Glutamatergic neuron (in vitro differentiated cells): ENCODE measurements around the gene ARRDC4. TPM values are rescaled to one million over a fixed set of nuclear protein-coding genes. Genes with fewer than 3 reads are reported as not detected.

Experiments used
- DNase-seq: peaks from one replicate; pipeline ENCODE4 v3.0.0; 2022
- H3K27ac Mint-ChIP-seq: one replicate; pipeline ENCODE4 v1.8.0; 2020; ENCODE audit warnings: mild to moderate bottlenecking, mixed read lengths, inconsistent platforms; ENCODE audit not compliant: unreplicated experiment
- H3K27me3 Mint-ChIP-seq: one replicate; pipeline ENCODE4 v1.8.0; 2020; ENCODE audit warnings: mild to moderate bottlenecking, moderate library complexity, mixed read lengths, inconsistent platforms; ENCODE audit not compliant: unreplicated experiment
- H3K36me3 Mint-ChIP-seq: one replicate; pipeline ENCODE4 v1.8.0; 2020; ENCODE audit warnings: mild to moderate bottlenecking, mixed read lengths, inconsistent platforms; ENCODE audit not compliant: unreplicated experiment
- H3K4me1 Mint-ChIP-seq: one replicate; pipeline ENCODE4 v1.8.0; 2020; ENCODE audit warnings: mild to moderate bottlenecking, low read depth, mixed read lengths, inconsistent platforms; ENCODE audit not compliant: unreplicated experiment
- H3K4me3 Mint-ChIP-seq: one replicate; pipeline ENCODE4 v1.8.0; 2020; ENCODE audit warnings: mild to moderate bottlenecking, mixed read lengths, inconsistent platforms; ENCODE audit not compliant: unreplicated experiment
- H3K9me3 Mint-ChIP-seq: one replicate; pipeline ENCODE4 v1.8.0; 2020; ENCODE audit warnings: mild to moderate bottlenecking, moderate library complexity, mixed read lengths, inconsistent platforms; ENCODE audit not compliant: unreplicated experiment
- total RNA-seq: library from RNA; stranded (reverse); fragmentation: NEBNext Ultra II Directional; extraction: Animal tissue kit (Norgen Biotek cat#: 25700); gene quantifications from one replicate; pipeline ENCODE4 v1.2.1, GENCODE V29; 2021; ENCODE audit not compliant: unreplicated experiment
- TF ChIP-seq, protein P1 (sequence below): fragments of 200-600 bp; sonication (generic); IDR thresholded peaks from one replicate; pipeline ENCODE4 v1.5.0; 2021; ENCODE audit not compliant: partially characterized antibody, unreplicated experiment

The ARRDC4 gene
- total RNA-seq, 1 donor from 2014 or later: 16.9 TPM

DNA sequence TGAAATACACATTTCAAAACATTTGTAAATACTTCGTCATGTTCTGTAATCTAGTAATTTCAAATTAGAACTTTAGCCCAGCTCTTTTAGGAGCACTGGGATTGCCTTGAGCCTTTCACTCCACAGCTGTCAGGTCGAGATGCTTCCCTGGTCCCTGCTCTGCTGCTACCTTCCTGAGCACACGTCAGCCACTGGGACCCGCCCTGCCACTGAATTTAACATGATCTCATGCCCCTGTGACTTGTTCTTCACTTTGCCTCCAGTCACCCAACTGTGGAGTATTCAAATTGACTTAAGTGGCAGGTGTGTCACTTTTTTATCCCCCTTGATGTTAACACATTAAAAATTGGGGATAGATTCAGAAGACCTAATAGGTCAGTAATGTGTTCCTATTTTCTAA lies 3.3 kb downstream of the ARRDC4 start:
- no peak overlapping the region for H3K27ac Mint-ChIP-seq
- TF ChIP-seq, protein P1, sequence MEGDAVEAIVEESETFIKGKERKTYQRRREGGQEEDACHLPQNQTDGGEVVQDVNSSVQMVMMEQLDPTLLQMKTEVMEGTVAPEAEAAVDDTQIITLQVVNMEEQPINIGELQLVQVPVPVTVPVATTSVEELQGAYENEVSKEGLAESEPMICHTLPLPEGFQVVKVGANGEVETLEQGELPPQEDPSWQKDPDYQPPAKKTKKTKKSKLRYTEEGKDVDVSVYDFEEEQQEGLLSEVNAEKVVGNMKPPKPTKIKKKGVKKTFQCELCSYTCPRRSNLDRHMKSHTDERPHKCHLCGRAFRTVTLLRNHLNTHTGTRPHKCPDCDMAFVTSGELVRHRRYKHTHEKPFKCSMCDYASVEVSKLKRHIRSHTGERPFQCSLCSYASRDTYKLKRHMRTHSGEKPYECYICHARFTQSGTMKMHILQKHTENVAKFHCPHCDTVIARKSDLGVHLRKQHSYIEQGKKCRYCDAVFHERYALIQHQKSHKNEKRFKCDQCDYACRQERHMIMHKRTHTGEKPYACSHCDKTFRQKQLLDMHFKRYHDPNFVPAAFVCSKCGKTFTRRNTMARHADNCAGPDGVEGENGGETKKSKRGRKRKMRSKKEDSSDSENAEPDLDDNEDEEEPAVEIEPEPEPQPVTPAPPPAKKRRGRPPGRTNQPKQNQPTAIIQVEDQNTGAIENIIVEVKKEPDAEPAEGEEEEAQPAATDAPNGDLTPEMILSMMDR: no peak
- no peak overlapping the region for H3K4me3 Mint-ChIP-seq

DNA sequence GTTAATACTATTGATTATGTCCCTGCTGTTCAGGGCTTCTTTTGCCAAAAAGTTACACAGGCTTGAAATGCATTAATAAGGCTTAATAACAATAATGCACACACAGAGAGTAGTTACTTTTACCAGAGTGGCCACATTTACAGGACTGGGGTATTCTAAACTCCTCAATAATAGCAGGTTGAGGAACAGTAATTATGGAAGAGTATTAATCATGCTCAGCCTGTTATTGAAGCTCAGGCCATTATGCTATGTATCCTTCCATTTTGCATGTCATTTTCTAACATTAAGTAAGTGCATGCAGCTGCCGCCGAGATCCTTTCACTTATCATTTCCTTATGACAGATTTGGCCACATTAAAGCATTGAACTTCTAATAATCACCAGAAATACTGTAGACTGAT lies 5.7 kb downstream of the ARRDC4 start:
- Mint-ChIP-seq H3K9me3 (no peaks in the 10 kb centered on the region), H3K4me3 (no peak overlapping the region), H3K36me3 (peaks cover 4% of the 10 kb centered on the region), H3K27me3 (no peaks in the 10 kb centered on the region), H3K4me1 (peaks cover 10% of the 10 kb centered on the region), H3K27ac (no peak overlapping the region)
- DNase-seq: no peak
- TF ChIP-seq, protein P1: no peak

More for the DNA sequence above, 3.3 kb downstream of the ARRDC4 start:
- H3K9me3 Mint-ChIP-seq: peaks cover 7% of the 10 kb centered on the region
- no peak for DNase-seq
- peaks cover 16% of the 10 kb centered on the region for H3K4me1 Mint-ChIP-seq
- no peaks in the 10 kb centered on the region for H3K36me3 Mint-ChIP-seq
- no peaks in the 10 kb centered on the region for H3K27me3 Mint-ChIP-seq

DNA sequence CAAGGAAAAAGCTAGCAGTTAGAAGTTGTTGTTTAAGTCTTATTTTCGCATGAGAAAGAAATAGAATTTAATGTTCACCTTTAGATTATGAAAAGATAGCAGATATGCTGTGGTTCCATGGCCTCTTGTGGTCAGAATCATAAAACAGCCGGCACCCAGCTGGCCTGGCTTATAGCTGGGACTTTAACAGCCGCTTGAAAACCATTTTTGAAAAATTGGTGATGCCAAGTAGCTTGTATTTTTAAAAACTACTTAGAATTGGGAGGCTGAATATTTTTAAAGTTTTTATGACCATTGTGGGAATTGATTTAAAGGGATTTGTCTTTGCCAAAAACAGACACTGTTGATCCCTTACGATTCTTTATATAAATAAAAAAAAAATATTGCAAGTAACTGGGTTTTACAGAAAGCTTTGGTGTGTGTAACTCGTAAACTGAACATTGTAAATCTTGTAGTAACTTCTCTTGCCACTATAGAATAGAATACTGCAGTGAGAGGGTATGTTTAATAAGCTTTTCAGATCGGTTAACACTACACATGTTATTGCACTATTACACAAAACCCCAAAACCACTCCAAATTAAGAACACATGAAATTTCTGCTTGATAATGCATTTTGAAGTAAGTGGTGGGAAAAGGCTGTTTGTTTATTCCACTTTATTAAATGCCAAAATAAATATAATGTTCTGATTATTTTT lies 6.6 kb downstream of the ARRDC4 start:
- Mint-ChIP-seq H3K4me3 (no peak overlapping the region), H3K27ac (no peak overlapping the region), H3K36me3 (peaks cover 6% of the 10 kb centered on the region), H3K9me3 (no peaks in the 10 kb centered on the region), H3K27me3 (no peaks in the 10 kb centered on the region), H3K4me1 (peaks cover 15% of the 10 kb centered on the region)
- TF ChIP-seq, protein P1: no peak
- DNase-seq: no peak

DNA sequence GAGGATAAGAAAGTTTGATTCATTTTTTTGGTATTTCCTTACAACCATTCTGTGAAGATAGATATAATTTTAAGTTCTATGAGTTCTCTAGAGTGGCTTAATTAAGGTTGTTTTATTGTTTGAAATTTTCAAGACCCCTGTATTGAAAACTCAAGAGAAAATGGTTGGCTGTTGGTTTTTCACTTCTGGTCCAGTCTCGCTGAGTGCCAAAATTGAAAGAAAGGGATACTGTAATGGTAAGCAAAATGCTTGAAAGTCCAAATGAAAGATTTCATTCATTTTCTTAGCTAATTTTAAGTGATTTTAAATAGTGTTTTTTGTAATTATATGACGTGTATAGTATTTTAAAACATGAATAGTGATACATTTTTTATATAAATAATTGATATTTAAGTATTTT lies 7.4 kb downstream of the ARRDC4 start:
- Mint-ChIP-seq H3K9me3 (no peaks in the 10 kb centered on the region), H3K4me1 (peaks cover 23% of the 10 kb centered on the region), H3K27ac (no peak overlapping the region)

DNA sequence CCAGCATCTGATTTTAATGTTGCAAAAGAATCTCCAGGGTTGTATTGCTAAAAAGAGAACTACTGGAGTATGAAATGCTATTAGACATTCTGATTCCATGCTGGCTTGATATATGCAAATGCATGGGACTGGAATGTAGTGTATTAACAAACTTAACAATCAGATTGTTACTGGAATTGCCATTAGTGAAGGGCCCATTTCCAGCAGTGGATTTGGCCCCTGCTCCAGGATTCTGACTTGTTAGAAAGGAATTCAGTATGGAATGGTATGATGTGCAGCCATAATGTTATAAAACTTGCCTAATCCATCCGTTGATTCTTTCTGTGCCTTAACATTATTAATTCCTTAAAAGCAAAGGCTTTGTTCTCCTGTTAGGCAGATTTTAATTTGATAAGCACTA lies 7.9 kb downstream of the ARRDC4 start:
- no peak for DNase-seq
- Mint-ChIP-seq H3K4me1 (peaks cover 26% of the 10 kb centered on the region), H3K4me3 (no peak overlapping the region), H3K36me3 (peaks cover 6% of the 10 kb centered on the region), H3K27me3 (no peaks in the 10 kb centered on the region), H3K9me3 (no peaks in the 10 kb centered on the region), H3K27ac (no peak overlapping the region)
- TF ChIP-seq, protein P1: no peak

More for the DNA sequence above, 7.4 kb downstream of the ARRDC4 start:
- Mint-ChIP-seq H3K36me3 (peaks cover 6% of the 10 kb centered on the region), H3K4me3 (no peak overlapping the region), H3K27me3 (no peaks in the 10 kb centered on the region)
- TF ChIP-seq, protein P1: no peak
- DNase-seq: no peak
